SK-N-SH (cell line): Measurements from ENCODE around the gene TMEM63C. TPM values are rescaled to one million over a fixed set of nuclear protein-coding genes. Genes with fewer than 3 reads are reported as not detected.

ENCODE experiments used
- CTCF ChIA-PET: fragments of 300-600, 350-600 bp; formaldehyde crosslinking; extraction: SDS; loops from one replicate; lab custom pipeline; 2021; lab: Yijun Ruan, JAX
- POLR2A ChIA-PET: fragments of 350-600 bp; sonication (Branson Sonifier 250); formaldehyde crosslinking; extraction: SDS; loops from one replicate; lab custom pipeline; 2020; ENCODE audit warnings: antibody characterized with exemption, inconsistent platforms; lab: Yijun Ruan, JAX
- DNase-seq: peaks from one replicate; pipeline ENCODE4 v3.0.0; 2012
- H2AFZ ChIP-seq: fragments of 200-600 bp; sonication (generic); 2 replicates; pipeline ENCODE4 v1.8.1; 2016; ENCODE audit warnings: antibody characterized with exemption, mild to moderate bottlenecking, low read depth
- H3F3A ChIP-seq: fragments of 200-600 bp; sonication (generic); replicated peaks from 2 replicates; pipeline ENCODE3; 2016; ENCODE audit warnings: antibody characterized with exemption, mild to moderate bottlenecking; ENCODE audit not compliant: insufficient read depth
- H3K27ac ChIP-seq, 2 experiments: fragments of 200-500 bp in 1 of 2; fragments of 200-600 bp in 1 of 2; sonication (Bioruptor generic) in 1 of 2; sonication (generic), shearing (Covaris generic) in 1 of 2; 2 replicates each; pipeline versions ENCODE4 v1.5.1 to v1.6.1; 2014 to 2016; ENCODE audit warnings: low read depth in 2 of 2, inconsistent platforms in 1 of 2, low read length in 1 of 2, mild to moderate bottlenecking in 1 of 2, mixed read lengths in 1 of 2
- H3K27me3 ChIP-seq: fragments of 200-600 bp; sonication (generic), shearing (Covaris generic); 2 replicates; pipeline ENCODE4 v1.6.1; 2016; ENCODE audit warnings: mixed run types; ENCODE audit not compliant: insufficient read depth
- H3K36me3 ChIP-seq, 2 experiments: fragments of 200-500 bp in 1 of 2; fragments of 200-600 bp in 1 of 2; sonication (Bioruptor generic) in 1 of 2; sonication (generic) in 1 of 2; replicated peaks in 1 of 2; 2 replicates each; pipeline versions ENCODE3 to v1.5.1; 2014 to 2016; ENCODE audit warnings: low read length in 1 of 2, mild to moderate bottlenecking in 1 of 2; ENCODE audit not compliant: insufficient read depth in 2 of 2, control insufficient read depth in 1 of 2
- H3K4me1 ChIP-seq, 2 experiments: fragments of 200-500 bp in 1 of 2; fragments of 200-600 bp in 1 of 2; sonication (Bioruptor generic) in 1 of 2; sonication (generic), shearing (Covaris generic) in 1 of 2; 2 replicates each; pipeline versions ENCODE4 v1.5.1 to v1.6.1; 2014 to 2016; ENCODE audit warnings: low read depth in 1 of 2, low read length in 1 of 2, mixed run types in 1 of 2; ENCODE audit not compliant: insufficient read depth in 2 of 2, control insufficient read depth in 1 of 2
- H3K4me2 ChIP-seq: fragments of 200-600 bp; sonication (generic), shearing (Covaris generic); 2 replicates; pipeline ENCODE4 v1.6.1; 2017; ENCODE audit warnings: mixed run types
- H3K4me3 ChIP-seq, 2 experiments: fragments of 200-500 bp in 1 of 2; fragments of 200-600 bp in 1 of 2; sonication (Bioruptor generic) in 1 of 2; sonication (generic), shearing (Covaris generic) in 1 of 2; 2 replicates each; pipeline versions ENCODE4 v1.5.1 to v1.8.1; 2014 to 2016; ENCODE audit warnings: low read depth in 2 of 2, inconsistent platforms in 1 of 2, low read length in 1 of 2, mild to moderate bottlenecking in 1 of 2, mixed read lengths in 1 of 2, moderate library complexity in 1 of 2
- H3K79me2 ChIP-seq: fragments of 200-600 bp; sonication (generic); 2 replicates; pipeline ENCODE4 v1.8.1; 2017; ENCODE audit warnings: mild to moderate bottlenecking; ENCODE audit not compliant: insufficient read depth
- H3K9ac ChIP-seq: fragments of 200-600 bp; sonication (generic); 2 replicates; pipeline ENCODE4 v1.6.1; 2017; ENCODE audit warnings: mixed run types
- H3K9me2 ChIP-seq: fragments of 200-600 bp; sonication (generic); 2 replicates; pipeline ENCODE4 v1.6.1; 2017; ENCODE audit warnings: mixed run types
- H3K9me3 ChIP-seq: fragments of 200-600 bp; sonication (generic); 2 replicates; pipeline ENCODE4 v1.6.1; 2017; ENCODE audit warnings: mixed run types, mild to moderate bottlenecking, moderate library complexity
- H4K20me1 ChIP-seq: fragments of 200-600 bp; sonication (generic); 2 replicates; pipeline ENCODE4 v1.6.1; 2017; ENCODE audit warnings: mild to moderate bottlenecking, mixed run types; ENCODE audit not compliant: insufficient read depth
- CHD2 ChIP-seq: fragments of 150-350 bp; IDR thresholded peaks from 2 replicates; pipeline ENCODE4 v1.6.1; 2018; ENCODE audit warnings: low read length; ENCODE audit not compliant: partially characterized antibody
- ELF1 ChIP-seq: IDR thresholded peaks from 2 replicates; pipeline ENCODE4 v1.4.0; 2012
- EP300 ChIP-seq, 2 experiments: IDR thresholded peaks; 2 replicates each; pipeline versions ENCODE4 v1.4.0 to v1.6.1; 2012; ENCODE audit warnings: borderline replicate concordance in 1 of 2, low read depth in 1 of 2, low read length in 1 of 2
- FOSL2 ChIP-seq: IDR thresholded peaks from 2 replicates; pipeline ENCODE4 v1.4.0; 2012; ENCODE audit warnings: low read depth, mild to moderate bottlenecking, moderate library complexity, borderline replicate concordance
- FOXJ3 ChIP-seq: sonication (generic); formaldehyde crosslinking; IDR thresholded peaks from 2 replicates; pipeline ENCODE4 v1.5.1; 2020; ENCODE audit warnings: mild to moderate bottlenecking, missing genetic modification reagents
- FOXM1 ChIP-seq: IDR thresholded peaks from 2 replicates; pipeline ENCODE4 v1.4.0; 2012; ENCODE audit warnings: low read depth, mild to moderate bottlenecking
- GABPA ChIP-seq: IDR thresholded peaks from 2 replicates; pipeline ENCODE4 v1.4.0; 2012; ENCODE audit warnings: low read depth, mild to moderate bottlenecking
- GATA2 ChIP-seq: sonication (generic); formaldehyde crosslinking; IDR thresholded peaks from 2 replicates; pipeline ENCODE4 v1.5.0; 2020; ENCODE audit warnings: mild to moderate bottlenecking, missing genetic modification reagents
- JUND ChIP-seq: IDR thresholded peaks from 2 replicates; pipeline ENCODE4 v1.4.0; 2012
- MXI1 ChIP-seq: IDR thresholded peaks from 2 replicates; pipeline ENCODE4 v1.6.1; 2012; ENCODE audit warnings: mild to moderate bottlenecking, low read depth, low read length, improper control_type of control experiment
- NRF1 ChIP-seq: IDR thresholded peaks from 2 replicates; pipeline ENCODE4 v1.6.1; 2012; ENCODE audit warnings: low read depth, mild to moderate bottlenecking, low read length
- PBX3 ChIP-seq: IDR thresholded peaks from 2 replicates; pipeline ENCODE4; 2012
- POLR2AphosphoS5 ChIP-seq: IDR thresholded peaks from 2 replicates; pipeline ENCODE4 v1.6.1; 2012; ENCODE audit warnings: low read depth, low read length
- RCOR1 ChIP-seq: fragments of 150-350 bp; IDR thresholded peaks from 2 replicates; pipeline ENCODE4 v1.6.1; 2017; ENCODE audit warnings: antibody characterized with exemption, low read length
- REST ChIP-seq: IDR thresholded peaks from 2 replicates; pipeline ENCODE4 v1.6.1; 2012; ENCODE audit warnings: mild to moderate bottlenecking, low read depth, low read length, moderate library complexity
- SIN3A ChIP-seq: IDR thresholded peaks from 2 replicates; pipeline ENCODE4 v1.6.1; 2012; ENCODE audit warnings: low read depth, mild to moderate bottlenecking, low read length, moderate library complexity, borderline replicate concordance
- TAF1 ChIP-seq: IDR thresholded peaks from 2 replicates; pipeline ENCODE4 v1.6.1; 2012; ENCODE audit warnings: low read depth, mild to moderate bottlenecking, low read length, moderate library complexity, borderline replicate concordance
- USF1 ChIP-seq: IDR thresholded peaks from 2 replicates; pipeline ENCODE4 v1.4.0; 2012; ENCODE audit warnings: low read depth, borderline replicate concordance
- USF2 ChIP-seq: fragments of 150-350 bp; IDR thresholded peaks from 2 replicates; pipeline ENCODE4 v1.6.1; 2017; ENCODE audit warnings: antibody characterized with exemption, low read length, low read depth, borderline replicate concordance
- YY1 ChIP-seq: IDR thresholded peaks from 2 replicates; pipeline ENCODE4 v1.4.0; 2012; ENCODE audit warnings: low read depth, mild to moderate bottlenecking
- WGBS: methylation state at CpG from one replicate; pipeline ENCODE4 v1.1.6; 2017; ENCODE audit warnings: low lambda C conversion rate; 5-methylcytosine and 5-hydroxymethylcytosine counted together
- polyA plus RNA-seq, 3 experiments: library from polyadenylated mRNA; depleted of rRNA; stranded (reverse); fragments of >200 nt; gene quantifications; 2 replicates each; pipeline ENCODE4 v1.2.3, GENCODE V29; 2012
- TF ChIP-seq, protein P1 (sequence below): fragments of 200-600 bp; sonication (generic); IDR thresholded peaks from 2 replicates; pipeline ENCODE4 v1.6.1; 2017; ENCODE audit warnings: antibody characterized with exemption, mild to moderate bottlenecking, moderate library complexity

TMEM63C gene
- polyA plus RNA-seq, 1 of the 3 experiments (the other 2 are of a cell fraction), result 0.25 TPM

DNA sequence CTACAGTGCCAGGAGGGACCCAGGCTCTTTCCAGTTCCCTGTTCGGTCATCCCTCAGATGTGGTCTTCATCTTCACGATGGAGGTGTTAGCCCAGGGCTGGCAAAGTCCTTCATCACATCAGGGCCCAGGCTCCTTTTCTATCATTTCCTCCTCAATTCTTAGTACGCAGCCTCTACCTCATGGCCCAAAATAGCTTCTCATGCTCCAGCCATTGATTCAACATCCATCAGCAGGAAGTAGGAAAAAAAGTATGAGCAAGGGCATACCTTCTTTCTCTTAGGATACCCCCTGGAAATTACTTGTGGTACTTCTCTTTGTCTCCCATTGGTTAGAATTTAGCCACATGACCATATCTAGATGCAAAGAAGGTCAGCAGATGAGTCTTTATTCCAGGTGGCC, 27.8 kb upstream of the TMEM63C start:
- TF ChIP-seq MXI1, result no peak
- no peak for TF ChIP-seq NRF1
- no peak for TF ChIP-seq REST
- TF ChIP-seq JUND, result no peak
- TF ChIP-seq FOXM1, result no peak
- TF ChIP-seq, protein P1, sequence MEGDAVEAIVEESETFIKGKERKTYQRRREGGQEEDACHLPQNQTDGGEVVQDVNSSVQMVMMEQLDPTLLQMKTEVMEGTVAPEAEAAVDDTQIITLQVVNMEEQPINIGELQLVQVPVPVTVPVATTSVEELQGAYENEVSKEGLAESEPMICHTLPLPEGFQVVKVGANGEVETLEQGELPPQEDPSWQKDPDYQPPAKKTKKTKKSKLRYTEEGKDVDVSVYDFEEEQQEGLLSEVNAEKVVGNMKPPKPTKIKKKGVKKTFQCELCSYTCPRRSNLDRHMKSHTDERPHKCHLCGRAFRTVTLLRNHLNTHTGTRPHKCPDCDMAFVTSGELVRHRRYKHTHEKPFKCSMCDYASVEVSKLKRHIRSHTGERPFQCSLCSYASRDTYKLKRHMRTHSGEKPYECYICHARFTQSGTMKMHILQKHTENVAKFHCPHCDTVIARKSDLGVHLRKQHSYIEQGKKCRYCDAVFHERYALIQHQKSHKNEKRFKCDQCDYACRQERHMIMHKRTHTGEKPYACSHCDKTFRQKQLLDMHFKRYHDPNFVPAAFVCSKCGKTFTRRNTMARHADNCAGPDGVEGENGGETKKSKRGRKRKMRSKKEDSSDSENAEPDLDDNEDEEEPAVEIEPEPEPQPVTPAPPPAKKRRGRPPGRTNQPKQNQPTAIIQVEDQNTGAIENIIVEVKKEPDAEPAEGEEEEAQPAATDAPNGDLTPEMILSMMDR, result no peak
- TF ChIP-seq FOSL2, result no peak
- no peak for TF ChIP-seq TAF1
- TF ChIP-seq POLR2AphosphoS5, result no peak
- TF ChIP-seq GABPA, result no peak
- TF ChIP-seq ELF1, result no peak
- no peak overlapping the region for H3K4me2 ChIP-seq
- H3K27me3 ChIP-seq, result no peaks in the 10 kb centered on the region
- peaks cover 4 to 17% of the 10 kb centered on the region in 2 experiments; a peak in 1 of 4 replicates for H3K4me1 ChIP-seq
- ChIA-PET POLR2A (no interaction called here), CTCF (interaction anchor here (0.6 to 8.6 kb wide), 15 partner anchors 9 to 398 kb away, joined by 3 to 153 read pairs (median 4); partner anchors contain the start of gene ZDHHC22)
- H3K9me3 ChIP-seq, result no peaks in the 10 kb centered on the region
- no peak for DNase-seq
- H3F3A ChIP-seq, result no peaks in the 10 kb centered on the region
- H2AFZ ChIP-seq, result no peak overlapping the region
- WGBS, result 62% methylated on average over 3 of the region's 3 CpGs
- H3K4me3 ChIP-seq, result no peak overlapping the region
- H4K20me1 ChIP-seq, result no peaks in the 10 kb centered on the region
- H3K36me3 ChIP-seq, result no peaks in the 10 kb centered on the region
- no peak overlapping the region for H3K9ac ChIP-seq
- H3K79me2 ChIP-seq, result no peaks in the 10 kb centered on the region
- no peaks in the 10 kb centered on the region for H3K9me2 ChIP-seq
- H3K27ac ChIP-seq, result no peak overlapping the region

GRCh38 chr14:77154421-77154820, 27.2 kb upstream of the TMEM63C start:
- H3K27ac ChIP-seq, result no peak overlapping the region
- no peaks in the 10 kb centered on the region for H3K79me2 ChIP-seq
- H3K27me3 ChIP-seq, result no peaks in the 10 kb centered on the region
- no peak overlapping the region for H3K4me2 ChIP-seq
- H3K9me2 ChIP-seq, result no peaks in the 10 kb centered on the region
- H3K4me1 ChIP-seq, result peaks cover 4 to 17% of the 10 kb centered on the region in 2 experiments; a peak in 1 of 4 replicates
- no peaks in the 10 kb centered on the region for H3K9me3 ChIP-seq
- 80% methylated on average over 7 of the region's 7 CpGs for WGBS
- POLR2A ChIA-PET, result no interaction called here
- no peaks in the 10 kb centered on the region for H3F3A ChIP-seq
- H3K9ac ChIP-seq, result no peak overlapping the region
- H3K4me3 ChIP-seq, result no peak overlapping the region
- no peak for DNase-seq
- H2AFZ ChIP-seq, result no peak overlapping the region
- CTCF ChIA-PET, result interaction anchor here (1.1 to 8.6 kb wide), 11 partner anchors 14 to 278 kb away, joined by 3 to 153 read pairs (median 4); partner anchors contain the start of gene ZDHHC22
- H3K36me3 ChIP-seq, result no peaks in the 10 kb centered on the region
- no peaks in the 10 kb centered on the region for H4K20me1 ChIP-seq
- TF ChIP-seq USF2, result no peak
- TF ChIP-seq USF1, result no peak
- no peak for TF ChIP-seq FOSL2
- TF ChIP-seq SIN3A, result no peak
- no peak for TF ChIP-seq RCOR1
- TF ChIP-seq GATA2 (CRISPR knock-in tag), result no peak
- no peak for TF ChIP-seq GABPA
- TF ChIP-seq PBX3, result no peak
- no peak for TF ChIP-seq EP300 (IDR thresholded peaks at IDR 0.05; ENCODE audit: borderline replicate concordance in 1 of 2, low read depth in 1 of 2, low read length in 1 of 2)
- TF ChIP-seq CHD2, result no peak
- no peak for TF ChIP-seq YY1
- TF ChIP-seq FOXJ3 (CRISPR knock-in tag), result no peak
- TF ChIP-seq FOXM1, result no peak
